ENCODE measurements around the gene PLA2G4D.

PLA2G4D gene

GRCh38 chr15:42094512-42094963, at the start of gene PLA2G4D:
TSS of gene PLA2G4D (minus strand) at chr15:42094562. CDS start at chr15:42094459, 103 bp downstream.
- no peak for DNase-seq (ENCODE audit: insufficient read length, low spot score)
- no peak for FAIRE-seq

DNA sequence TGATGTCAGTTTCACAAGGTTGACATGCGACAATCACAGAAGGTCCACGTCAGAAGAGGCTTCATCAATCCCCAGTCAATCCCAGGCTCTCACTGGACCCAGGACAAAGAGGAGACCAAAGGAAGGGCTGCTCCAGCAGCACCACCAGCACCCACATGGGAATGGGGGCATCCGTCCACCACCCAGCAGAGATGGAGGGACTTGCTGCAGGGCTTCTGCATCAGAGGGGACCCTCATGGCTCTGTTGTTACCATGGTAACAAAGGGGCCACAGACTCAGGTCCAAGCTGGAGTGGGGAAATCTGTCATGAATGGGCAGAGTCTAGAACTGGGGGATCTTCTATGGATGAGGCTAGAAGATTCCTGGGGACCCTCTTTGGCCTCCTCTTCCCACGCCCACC, 49.0 kb upstream of the PLA2G4D start:
- FAIRE-seq (no peak), DNase-seq (ENCODE audit: insufficient read length, low spot score) (no peak)

GRCh38 chr15:42141795-42142667, 47.7 kb upstream of the PLA2G4D start:
- DNase-seq (ENCODE audit: insufficient read length, low spot score) (no peak), FAIRE-seq (no peak)

DNA sequence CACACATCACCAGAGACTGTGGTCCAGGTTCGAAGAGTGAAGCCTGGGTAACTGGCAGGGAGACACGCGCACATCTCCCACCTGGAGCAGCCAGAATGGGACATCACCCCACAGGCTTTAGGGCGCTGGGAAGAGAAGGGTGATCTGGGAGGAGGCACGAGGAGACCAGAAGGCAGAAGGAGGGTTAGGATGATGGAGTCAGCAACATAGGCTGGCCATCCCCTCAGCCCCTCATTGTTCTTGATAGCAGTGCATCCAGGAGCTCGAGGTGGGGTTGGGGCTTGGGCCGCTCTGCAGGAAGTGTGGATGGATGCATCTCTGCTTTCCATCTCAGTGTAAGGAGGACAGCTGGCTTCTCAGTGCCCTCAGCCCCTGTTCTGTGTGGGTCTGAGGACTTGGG, 46.9 kb upstream of the PLA2G4D start:
- FAIRE-seq: no peak
- no peak for DNase-seq (ENCODE audit: insufficient read length, low spot score)

- no peak for FAIRE-seq
- no peak for DNase-seq (ENCODE audit: insufficient read length, low spot score)
Observed at GRCh38 chr15:42140383-42141070, 46.2 kb upstream of the PLA2G4D start.

DNA sequence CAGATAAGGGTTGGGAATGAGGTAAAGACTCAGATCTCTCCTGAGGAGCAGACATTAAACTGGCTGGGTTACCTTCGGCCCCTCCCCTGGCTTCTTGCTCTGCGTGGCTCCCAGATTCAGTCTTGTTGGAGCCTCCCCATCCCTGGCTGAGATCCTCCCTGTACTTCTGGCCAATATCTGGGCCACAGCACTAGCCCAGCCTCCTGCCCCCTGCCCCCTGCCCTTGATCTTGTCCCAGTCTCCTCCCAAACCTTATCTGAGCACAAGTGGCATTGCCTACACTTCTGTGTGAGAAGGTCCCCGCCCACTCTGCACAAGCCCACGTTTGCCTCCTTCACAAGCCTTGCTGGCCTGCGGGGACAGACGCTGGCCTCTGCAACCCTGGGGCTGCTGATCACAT, 45.2 kb upstream of the PLA2G4D start:
- DNase-seq (ENCODE audit: insufficient read length, low spot score): no peak
- FAIRE-seq: no peak

- DNase-seq (ENCODE audit: insufficient read length, low spot score): no peak
- no peak for FAIRE-seq
Observed at GRCh38 chr15:42138968-42139386, 44.6 kb upstream of the PLA2G4D start.

DNA sequence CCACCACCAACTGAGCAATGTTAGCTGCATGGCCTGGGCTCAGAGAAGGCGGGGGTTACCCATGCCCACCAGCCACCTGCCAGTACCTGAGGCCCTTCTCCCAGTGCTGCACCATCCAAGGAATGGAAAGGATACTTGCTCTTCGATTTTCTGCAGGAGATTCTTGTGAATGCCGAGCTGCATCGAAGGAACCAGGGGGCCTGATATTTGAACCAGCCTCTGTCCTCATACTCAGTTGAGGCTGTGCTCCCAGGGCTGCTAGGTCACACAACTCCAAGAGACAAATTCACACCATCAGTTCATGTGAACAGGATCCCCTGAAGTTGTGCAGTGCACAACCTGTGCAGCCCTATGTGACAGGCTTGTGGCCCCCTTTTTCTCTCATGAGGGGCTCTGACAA, 44.0 kb upstream of the PLA2G4D start:
- no peak for FAIRE-seq
- DNase-seq (ENCODE audit: insufficient read length, low spot score): no peak

- FAIRE-seq (no peak), DNase-seq (ENCODE audit: insufficient read length, low spot score) (peak; percentile 49)
Observed at GRCh38 chr15:42137461-42138261, 43.3 kb upstream of the PLA2G4D start.

DNA sequence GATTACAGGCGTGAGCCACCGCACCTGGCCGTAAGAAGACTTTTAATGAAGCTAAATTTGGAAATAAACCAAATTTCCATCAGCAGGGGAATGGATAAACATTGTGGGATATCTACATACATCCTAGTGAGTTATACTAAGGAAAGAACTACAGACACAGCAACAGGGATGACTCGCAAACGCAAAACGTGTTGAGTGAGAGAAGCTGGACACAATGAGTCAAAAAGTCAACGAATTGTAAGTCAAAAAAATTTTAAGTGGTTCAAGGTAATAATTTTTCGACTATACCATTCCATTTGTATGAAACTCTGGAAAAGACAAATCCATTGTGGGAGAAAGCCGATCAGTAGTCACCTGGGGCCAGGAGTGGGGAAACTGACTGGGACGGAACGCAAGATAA, 42.2 kb upstream of the PLA2G4D start:
- DNase-seq (ENCODE audit: insufficient read length, low spot score): no peak
- FAIRE-seq: no peak

DNA sequence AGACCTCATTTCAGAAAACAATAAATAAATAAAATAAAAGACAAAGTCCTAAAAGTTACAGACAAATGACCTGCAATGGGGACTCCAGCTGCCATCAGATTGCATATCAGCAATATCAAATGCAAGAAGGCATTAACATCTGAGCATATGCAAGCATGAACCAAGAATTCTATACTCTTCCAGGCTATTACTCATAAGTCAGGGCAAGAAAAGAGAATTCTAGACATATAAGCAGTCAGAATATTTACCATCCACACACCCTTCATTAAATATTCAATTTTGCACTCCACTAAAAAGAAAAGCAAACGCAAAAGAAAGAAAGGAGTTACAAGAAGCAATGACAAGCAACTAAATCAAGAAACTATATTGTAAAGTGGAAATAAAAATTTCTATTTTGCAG, 41.0 kb upstream of the PLA2G4D start:
- no peak for DNase-seq (ENCODE audit: insufficient read length, low spot score)

GRCh38 chr15:42134617-42135245, 40.4 kb upstream of the PLA2G4D start:
- DNase-seq (ENCODE audit: insufficient read length, low spot score) (no peak), FAIRE-seq (no peak)

More for the DNA sequence above, 41.0 kb upstream of the PLA2G4D start:
- no peak for FAIRE-seq

DNA sequence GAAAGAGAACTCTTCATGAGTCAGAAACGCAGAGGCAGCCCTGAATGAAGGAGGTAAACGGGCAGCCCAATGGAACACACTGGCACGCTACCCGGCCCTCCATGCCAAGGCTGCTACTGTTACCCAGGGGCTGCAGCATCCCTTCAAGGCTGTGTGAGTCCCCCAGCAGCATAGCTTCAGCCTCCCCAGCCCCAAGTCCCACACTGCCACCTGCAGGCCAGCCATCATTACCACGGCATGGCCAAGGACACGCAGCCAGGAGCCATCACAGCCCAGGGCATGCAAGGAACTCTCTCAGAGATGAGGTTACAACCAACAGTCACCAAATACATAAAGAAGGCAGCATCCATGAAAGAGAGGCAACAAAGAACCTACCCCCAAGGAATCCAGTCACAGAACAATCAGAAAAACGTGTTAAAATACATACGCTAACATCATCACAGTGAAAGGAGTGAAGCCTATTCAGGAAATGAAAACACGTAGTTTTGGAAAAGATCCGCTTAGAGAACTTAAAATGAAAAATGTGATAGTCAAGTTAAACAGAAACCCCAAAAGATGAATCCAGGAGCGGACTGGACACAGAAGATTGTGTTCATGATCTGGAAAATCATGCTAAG, 39.6 kb upstream of the PLA2G4D start:
- FAIRE-seq: peak; percentile 69

GRCh38 chr15:42133356-42133755, 39.0 kb upstream of the PLA2G4D start:
- DNase-seq (ENCODE audit: insufficient read length, low spot score): no peak
- FAIRE-seq: no peak

More for the DNA sequence above, 39.6 kb upstream of the PLA2G4D start:
- peak; percentile 64 for DNase-seq (ENCODE audit: insufficient read length, low spot score)

DNA sequence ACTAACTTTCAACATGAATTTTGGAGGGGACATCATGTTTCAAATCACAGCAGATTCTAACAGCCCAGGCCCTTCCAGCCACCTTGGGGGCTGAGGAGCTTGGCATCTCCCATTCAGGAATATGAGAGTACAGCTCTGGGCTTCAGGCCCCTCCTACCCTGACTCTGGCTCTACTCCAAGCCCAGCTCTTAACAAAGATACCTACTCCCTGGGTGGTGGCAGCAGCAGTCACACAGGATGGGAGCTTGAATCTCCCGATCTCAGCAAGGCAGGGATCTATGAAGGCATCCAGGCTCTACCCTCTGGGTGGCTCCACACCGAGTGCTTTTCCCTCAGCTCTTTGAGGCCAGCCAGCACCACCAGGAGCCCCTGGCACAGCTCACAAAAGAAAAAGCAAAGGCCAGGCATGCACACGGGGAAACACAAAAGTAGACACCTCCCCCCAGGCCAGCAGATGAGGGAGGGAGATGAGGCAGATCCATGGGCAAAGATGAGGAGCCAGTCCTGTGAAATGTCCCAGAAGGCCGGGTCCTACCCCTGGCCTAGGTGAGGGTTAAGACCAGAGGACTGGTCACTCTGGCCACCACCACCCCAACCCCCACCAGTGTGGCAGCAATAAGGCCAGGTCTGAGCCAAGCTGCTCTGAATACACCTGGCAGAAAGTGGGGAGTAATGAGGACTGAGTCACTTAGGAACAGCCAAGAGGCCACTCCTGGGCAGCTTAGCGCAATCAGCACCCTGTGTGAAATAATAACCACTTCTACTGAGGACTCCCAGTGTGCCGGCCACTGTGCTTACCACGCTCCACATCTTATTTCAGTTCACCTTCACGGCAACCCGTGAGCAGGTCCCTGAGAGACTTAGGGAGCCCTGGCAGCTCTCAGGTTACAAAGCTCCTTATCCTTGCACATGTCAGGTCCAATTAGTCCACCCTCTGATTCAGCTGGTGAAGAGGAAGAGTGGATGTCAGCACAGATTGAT, 37.8 kb upstream of the PLA2G4D start:
- DNase-seq (ENCODE audit: insufficient read length, low spot score) (no peak), FAIRE-seq (no peak)

GRCh38 chr15:42131006-42131405, 36.6 kb upstream of the PLA2G4D start:
- FAIRE-seq (no peak), DNase-seq (ENCODE audit: insufficient read length, low spot score) (no peak)

GRCh38 chr15:42130246-42130986, 36.1 kb upstream of the PLA2G4D start:
- no peak for FAIRE-seq
- no peak for DNase-seq (ENCODE audit: insufficient read length, low spot score)

DNA sequence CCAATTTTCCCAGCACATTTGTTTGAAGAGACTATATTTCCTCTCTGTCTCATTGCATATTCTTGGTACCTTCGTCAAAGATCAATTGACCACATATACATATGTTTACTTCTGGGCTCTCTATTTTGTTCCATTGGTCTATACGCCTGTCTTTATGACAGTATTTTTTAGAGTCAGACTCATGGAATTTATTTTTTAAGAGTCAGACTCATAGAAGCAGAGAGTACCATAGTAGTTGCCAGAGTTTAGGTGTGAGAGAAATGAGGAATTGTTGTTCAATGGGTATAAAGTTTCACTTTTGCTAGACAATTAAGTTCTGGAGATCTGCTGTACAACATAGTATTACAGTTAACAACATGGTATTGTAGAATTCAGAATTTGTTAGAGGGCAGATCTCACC, 35.0 kb upstream of the PLA2G4D start:
- FAIRE-seq (no peak), DNase-seq (ENCODE audit: insufficient read length, low spot score) (no peak)
